Measurements from ENCODE around the gene CUEDC1.
"Not testable (repeated sequence)": the region's sequence is repeated elsewhere in the genome, so short reads cannot be mapped to it uniquely, and the experiment has no call there.

- not testable (repeated sequence) for TF ChIP-seq POLR2A (IDR thresholded peaks at IDR 0.05)
- TF ChIP-seq, protein P1, sequence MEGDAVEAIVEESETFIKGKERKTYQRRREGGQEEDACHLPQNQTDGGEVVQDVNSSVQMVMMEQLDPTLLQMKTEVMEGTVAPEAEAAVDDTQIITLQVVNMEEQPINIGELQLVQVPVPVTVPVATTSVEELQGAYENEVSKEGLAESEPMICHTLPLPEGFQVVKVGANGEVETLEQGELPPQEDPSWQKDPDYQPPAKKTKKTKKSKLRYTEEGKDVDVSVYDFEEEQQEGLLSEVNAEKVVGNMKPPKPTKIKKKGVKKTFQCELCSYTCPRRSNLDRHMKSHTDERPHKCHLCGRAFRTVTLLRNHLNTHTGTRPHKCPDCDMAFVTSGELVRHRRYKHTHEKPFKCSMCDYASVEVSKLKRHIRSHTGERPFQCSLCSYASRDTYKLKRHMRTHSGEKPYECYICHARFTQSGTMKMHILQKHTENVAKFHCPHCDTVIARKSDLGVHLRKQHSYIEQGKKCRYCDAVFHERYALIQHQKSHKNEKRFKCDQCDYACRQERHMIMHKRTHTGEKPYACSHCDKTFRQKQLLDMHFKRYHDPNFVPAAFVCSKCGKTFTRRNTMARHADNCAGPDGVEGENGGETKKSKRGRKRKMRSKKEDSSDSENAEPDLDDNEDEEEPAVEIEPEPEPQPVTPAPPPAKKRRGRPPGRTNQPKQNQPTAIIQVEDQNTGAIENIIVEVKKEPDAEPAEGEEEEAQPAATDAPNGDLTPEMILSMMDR (IDR thresholded peaks at IDR 0.05): not testable (repeated sequence)
Observed at GRCh38 chr17:57974053-57974824, 19.0 kb upstream of the CUEDC1 start.

All from prostate gland (tissue), 2 donors.